HG02840 (cell line): ENCODE data around the gene S100A13.
"Not testable (repeated sequence)": the region's sequence is repeated elsewhere in the genome, so short reads cannot be mapped to it uniquely, and the experiment has no call there.

ENCODE experiments used
- ATAC-seq: cut with Tn5 transposase; IDR thresholded peaks from one replicate; pipeline ENCODE4 v1.9.1; 2021; ENCODE audit warnings: mild to moderate bottlenecking, moderate library complexity, moderate number of reproducible peaks; ENCODE audit not compliant: unreplicated experiment, low FRiP score

The S100A13 gene

DNA sequence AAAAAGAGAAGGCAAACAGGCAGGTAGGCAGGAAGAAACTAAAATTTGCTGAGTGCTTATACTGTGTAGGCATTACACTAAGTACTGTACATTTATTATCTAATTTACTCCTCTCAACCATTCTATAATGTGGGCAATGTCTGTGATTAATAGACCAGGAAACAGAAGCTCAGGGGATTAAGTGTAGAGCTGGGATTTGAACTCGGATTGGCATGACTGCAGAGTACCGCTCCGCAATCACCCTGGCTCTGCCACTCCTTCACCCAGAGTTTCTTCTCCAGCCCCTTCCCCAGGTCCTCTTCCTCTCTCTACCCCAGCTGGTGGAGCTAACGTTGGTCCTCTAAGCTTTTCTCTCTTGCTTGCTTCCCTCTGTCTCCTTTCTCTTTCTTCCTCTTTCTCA lies 50.2 kb downstream of the S100A13 start:
- no peak for ATAC-seq

DNA sequence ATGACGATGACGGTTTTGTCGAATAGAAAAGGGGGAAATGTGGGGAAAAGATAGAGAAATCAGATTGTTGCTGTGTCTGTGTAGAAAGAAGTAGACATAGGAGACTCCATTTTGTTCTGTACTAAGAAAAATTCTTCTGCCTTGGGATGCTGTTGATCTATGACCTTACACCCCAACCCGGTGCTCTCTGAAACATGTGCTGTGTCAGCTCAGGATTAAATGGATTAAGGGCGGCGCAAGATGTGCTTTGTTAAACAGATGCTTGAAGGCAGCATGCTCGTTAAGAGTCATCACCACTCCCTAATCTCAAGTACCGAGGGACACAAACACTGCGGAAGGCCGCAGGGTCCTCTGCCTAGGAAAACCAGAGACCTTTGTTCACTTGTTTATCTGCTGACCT lies 51.8 kb downstream of the S100A13 start:
- not testable (repeated sequence) for ATAC-seq

DNA sequence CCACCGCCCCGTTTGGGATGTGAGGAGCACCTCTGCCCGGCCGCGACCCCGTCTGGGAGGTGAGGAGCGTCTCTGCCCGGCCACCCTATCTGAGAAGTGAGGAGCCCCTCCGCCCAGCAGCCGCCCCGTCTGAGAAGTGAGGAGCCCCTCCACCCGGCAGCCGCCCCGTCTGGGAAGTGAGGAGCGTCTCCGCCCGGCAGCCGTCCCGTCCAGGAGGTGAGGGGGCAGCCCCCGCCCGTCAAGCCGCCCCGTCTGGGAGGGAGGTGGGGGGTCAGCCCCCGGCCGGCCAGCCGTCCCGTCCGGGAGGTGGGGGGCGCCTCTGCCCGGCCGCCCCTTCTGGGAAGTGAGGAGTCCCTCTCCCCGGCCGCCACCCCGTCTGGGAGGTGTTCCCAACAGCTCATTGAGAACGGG lies 52.2 kb downstream of the S100A13 start:
- ATAC-seq = not testable (repeated sequence)

DNA sequence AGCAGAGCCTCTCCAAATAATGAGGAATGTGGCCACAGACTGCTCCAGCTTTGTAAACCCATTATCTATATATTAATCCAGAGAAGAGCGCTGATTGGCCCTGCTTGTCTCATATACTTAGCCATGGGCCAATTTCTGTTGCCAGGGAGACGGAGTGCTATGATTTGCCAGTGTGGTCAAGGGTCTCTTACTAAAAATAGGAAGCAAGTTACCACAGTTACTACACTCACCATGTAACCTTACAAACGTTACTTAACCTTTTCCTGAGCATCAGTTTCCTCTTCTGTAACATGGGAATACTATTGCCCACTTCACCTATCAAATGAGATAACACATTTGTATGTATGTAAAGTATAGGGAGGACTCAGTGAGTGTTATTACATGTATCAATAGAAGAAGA lies 54.0 kb downstream of the S100A13 start:
- ATAC-seq = no peak

DNA sequence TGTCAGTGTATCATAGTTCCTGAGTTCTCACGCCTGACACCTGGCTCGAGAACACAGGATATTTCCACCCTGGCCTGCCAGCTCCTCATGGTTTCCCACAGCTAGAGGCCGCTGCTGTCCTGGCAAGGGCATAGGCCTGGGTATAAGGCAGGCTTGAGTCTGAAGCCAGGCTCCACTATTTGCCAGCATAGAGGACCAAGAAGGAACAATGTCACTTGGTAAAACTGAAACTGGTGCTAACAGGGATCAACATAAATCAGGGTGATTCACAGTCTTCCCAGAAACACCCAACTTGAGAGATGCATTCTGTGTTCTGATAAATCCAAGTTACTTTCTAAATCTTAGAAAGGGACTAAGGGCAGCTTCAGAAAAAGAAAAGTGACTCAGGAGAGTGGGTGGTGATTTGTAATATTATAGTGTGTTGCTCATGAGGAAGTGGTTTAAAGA lies 54.7 kb downstream of the S100A13 start:
- ATAC-seq = no peak

DNA sequence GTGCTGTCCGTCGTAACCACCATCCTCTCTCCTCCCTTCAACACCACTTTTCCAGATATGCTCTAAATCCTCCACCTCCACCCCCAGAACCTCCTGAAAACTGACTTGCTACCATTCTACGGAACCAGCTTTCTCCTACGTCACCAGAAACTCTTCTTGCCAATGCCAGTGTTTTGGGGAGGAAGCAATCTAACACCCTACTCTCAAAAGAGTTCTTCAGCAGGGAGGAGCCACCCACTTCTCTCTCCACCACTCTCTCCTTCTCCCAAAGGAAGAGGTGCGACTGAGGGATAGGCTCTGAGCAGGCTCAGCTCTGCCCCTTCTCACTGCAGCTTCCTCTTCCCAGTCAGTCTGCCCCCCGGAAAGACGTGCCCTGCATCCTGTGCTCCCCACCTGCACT lies 55.6 kb downstream of the S100A13 start:
- no peak for ATAC-seq

DNA sequence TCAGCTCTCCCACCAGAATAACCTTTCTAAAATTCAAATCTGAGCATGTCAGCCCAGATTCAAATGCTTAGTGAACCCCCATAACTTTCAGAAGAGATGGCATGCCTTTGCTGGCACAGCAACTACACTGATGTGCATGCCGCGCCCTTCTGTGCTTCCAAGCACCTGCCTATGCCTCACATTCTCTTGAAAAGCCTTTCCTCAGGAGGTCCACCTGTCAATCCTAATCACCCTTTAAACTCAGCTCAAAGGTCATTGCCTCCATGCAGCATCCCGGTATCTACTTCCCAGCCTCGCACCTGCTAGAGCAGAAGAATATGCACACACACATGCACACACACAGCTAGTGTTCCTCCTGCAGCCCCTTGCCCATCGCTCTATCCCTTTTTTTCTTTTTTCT lies 56.4 kb downstream of the S100A13 start:
- ATAC-seq = no peak

DNA sequence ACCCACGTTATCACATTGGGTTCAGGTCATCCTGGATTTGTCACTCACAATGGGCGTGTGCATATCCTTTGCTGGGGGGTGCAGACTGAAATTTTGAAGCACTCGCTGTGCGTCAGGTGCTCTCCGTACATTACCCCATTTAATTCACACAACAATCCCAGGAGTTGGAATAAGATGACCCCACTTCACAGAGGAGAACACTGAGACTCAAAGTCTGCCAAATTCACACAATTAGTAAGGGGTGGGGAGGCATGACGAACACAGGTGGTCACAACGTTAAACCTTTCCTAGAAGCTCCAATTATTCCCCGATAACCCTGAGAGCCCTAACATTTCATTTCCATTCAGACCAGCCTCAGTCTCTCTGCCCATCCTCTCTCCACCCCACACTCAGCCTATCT lies 57.8 kb downstream of the S100A13 start:
- no peak for ATAC-seq
